Spleen (tissue), 7 donors: ENCODE data around the gene SLC6A8.

Experiments
- CTCF ChIP-seq, 11 experiments: fragments of 200-600 bp in 7 of 11; fragments of 450-650 bp in 4 of 11; sonication (generic) in 4 of 11; IDR thresholded peaks in 8 of 11; conservative IDR thresholded peaks in 3 of 11; 1 replicate in 7 of 11; 2 replicates in 4 of 11; pipeline versions ENCODE4 v1.4.0 to v1.8.0; 2016 to 2021; ENCODE audit warnings: antibody characterized with exemption in 11 of 11, inconsistent platforms in 4 of 11, mild to moderate bottlenecking in 1 of 11
- POLR2A ChIP-seq, 3 donors: fragments of 450-650 bp; IDR thresholded peaks; one replicate each; pipeline ENCODE4 v1.5.1; 2017; ENCODE audit warnings: antibody characterized with exemption in 3 of 3, mild to moderate bottlenecking in 1 of 3
- POLR2AphosphoS5 ChIP-seq, 3 donors: sonication (generic); formaldehyde crosslinking; IDR thresholded peaks; one replicate each; pipeline ENCODE4 v1.5.1; 2017; ENCODE audit warnings: antibody characterized with exemption in 3 of 3
- donor health status: DM: no; HTN: no; CAD: no; lungs with moderate emphysema.
- donor health status: DM: no; HTN: no; CAD: no.
- donor health status: DM: no; HTN: no; CAD: no.

DNA sequence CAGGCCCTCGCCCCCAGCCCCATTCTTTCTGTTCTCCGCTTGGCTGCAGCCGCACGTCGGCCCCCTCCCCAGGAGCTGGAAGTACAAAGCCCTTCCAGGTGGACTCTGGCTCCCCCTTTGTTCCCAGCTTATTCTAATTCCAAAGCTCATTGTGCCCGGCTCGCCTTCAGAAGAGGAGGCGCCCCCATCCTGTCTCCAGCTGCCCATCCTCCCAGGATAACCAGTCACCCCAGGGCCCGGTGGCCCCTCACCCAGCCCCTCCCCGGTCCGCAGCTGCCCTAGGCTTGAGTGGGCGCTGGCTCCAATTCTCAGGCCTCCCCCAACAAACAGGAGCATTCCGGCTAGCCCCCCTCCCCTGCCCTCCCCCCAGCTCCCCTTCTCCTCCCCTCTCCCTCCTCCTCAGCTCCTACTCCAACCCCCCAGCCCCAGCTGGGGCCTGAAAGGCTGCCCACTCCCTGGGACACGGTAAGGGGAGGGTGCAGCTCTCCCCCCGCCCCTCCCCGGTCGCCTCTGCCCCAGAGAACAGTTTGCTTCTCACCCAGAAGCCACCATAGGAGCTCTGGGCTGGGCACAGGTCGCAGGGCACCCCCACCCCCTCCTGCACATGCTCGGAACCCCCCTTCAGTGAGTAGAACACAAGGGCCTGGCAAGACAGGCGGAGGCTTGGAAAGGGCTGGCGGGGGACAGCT lies 3.1 kb upstream of the SLC6A8 start:
- no peak for TF ChIP-seq CTCF (IDR thresholded peaks at IDR 0.05 in 8 of 11, conservative IDR thresholded peaks at IDR 0.05 in 3 of 11)
- TF ChIP-seq POLR2A (IDR thresholded peaks at IDR 0.05) = no peak
- no peak for TF ChIP-seq POLR2AphosphoS5 (IDR thresholded peaks at IDR 0.05)
